ENCODE measurements around the gene MRC1. TPM values are rescaled to one million over a fixed set of nuclear protein-coding genes. Genes with fewer than 3 reads are reported as not detected.

Gene MRC1
- total and polyA plus RNA-seq, 9 of the 15 experiments (the other 6 are each of a cell fraction or from before 2014, with no cell fraction given), result 0.01 to 0.20 (median 0.03) TPM; not detected in 5

- TF ChIP-seq E2F5 (CRISPR knock-in tag; IDR thresholded peaks at IDR 0.05) (no peak), SREBF2 (CRISPR knock-in tag; IDR thresholded peaks at IDR 0.05) (no peak), TBP (optimal IDR thresholded peaks at IDR 0.05; ENCODE audit: low read depth, low read length) (no peak), ZNF408 (CRISPR knock-in tag; IDR thresholded peaks at IDR 0.05; ENCODE audit: low read depth) (no peak)
Measured at GRCh38 chr10:17913604-17914003, 104.5 kb downstream of the MRC1 start (continued).

GRCh38 chr10:17914169-17915045 is 105.3 kb downstream of the MRC1 start:
- Histone ChIP-seq H3K36me3 (ENCODE audit: control insufficient read depth, insufficient read depth, low read length) (no peaks in the 10 kb centered on the region), H3K4me2 (ENCODE audit: insufficient read depth, low read length) (no peak overlapping the region), H3K4me1 (replicated peaks in 1 of 2; ENCODE audit: control insufficient read depth in 2 of 2, insufficient read depth in 2 of 2, low read length in 2 of 2) (no peaks in the 10 kb centered on the region), H2AFZ (ENCODE audit: low read depth, low read length) (no peak overlapping the region), H3K79me2 (ENCODE audit: control insufficient read depth, insufficient read depth, low read length) (no peaks in the 10 kb centered on the region), H3K9me3 (replicated peaks; ENCODE audit: control insufficient read depth, insufficient read depth, low read depth, low read length) (no peaks in the 10 kb centered on the region), H4K20me1 (replicated peaks; ENCODE audit: control insufficient read depth, insufficient read depth, low read length) (no peaks in the 10 kb centered on the region), H3K27me3 (ENCODE audit: control insufficient read depth in 2 of 2, insufficient read depth in 2 of 2, low read length in 2 of 2) (no peaks in the 10 kb centered on the region), H3K9me1 (ENCODE audit: control insufficient read depth, insufficient read depth, low read length) (no peaks in the 10 kb centered on the region), H3K4me3 (no peak overlapping the region), H3K9ac (ENCODE audit: insufficient read depth in 1 of 2, low read depth in 2 of 2, low read length in 2 of 2) (no peak overlapping the region), H3K27ac (ENCODE audit: extremely low read depth, low read depth, low read length) (no peak overlapping the region)
- TF ChIP-seq CBFA2T3 (IDR thresholded peaks at IDR 0.05), result no peak
- TF ChIP-seq KDM1A (IDR thresholded peaks at IDR 0.05), result peak in 1 of 2 experiments; percentile 29; a peak in 1 of 4 replicates
- no peak for TF ChIP-seq RBM15 (IDR thresholded peaks at IDR 0.05; ENCODE audit: insufficient read depth, low read length)
- TF ChIP-seq ZNF395 (CRISPR knock-in tag; IDR thresholded peaks at IDR 0.05), result no peak
- TF ChIP-seq TAF1 (IDR thresholded peaks at IDR 0.05; ENCODE audit: control insufficient read depth, extremely low read depth, insufficient read depth, low read length, severe bottlenecking), result no peak
- BruUV-seq (replicated peaks), result no TSS peak
- no peak for DNase-seq (ENCODE audit: extremely low read depth in 1 of 4, low spot score in 3 of 4)
- intact Hi-C loops (cut with micrococcal nuclease), result no loop called here
- CTCF ChIA-PET (ENCODE audit: low intra/inter-chr PET ratio), result no interaction called here
- no peak for FAIRE-seq
- ATAC-seq, result no peak
- POLR2A ChIA-PET, result interaction anchor here (0.7 kb wide), 1 partner anchor 127 kb away, joined by 3 read pairs; no protein-coding TSS in a partner anchor
- WGBS (ENCODE audit: insufficient coverage, low coverage, missing lambda C conversion rate), result under 1% methylated on average over 5 of the region's 5 CpGs
- in situ Hi-C loops (cut with MboI), result no loop called here

Measured in K562 (cell line).